ENCODE measurements around the gene SPATA3. TPM values are rescaled to one million over a fixed set of nuclear protein-coding genes. Genes with fewer than 3 reads are reported as not detected.

Gene SPATA3
- total and polyA plus RNA-seq, 2 of the 13 experiments (the other 11 are each of a cell fraction or from before 2014, with no cell fraction given): not detected

DNA sequence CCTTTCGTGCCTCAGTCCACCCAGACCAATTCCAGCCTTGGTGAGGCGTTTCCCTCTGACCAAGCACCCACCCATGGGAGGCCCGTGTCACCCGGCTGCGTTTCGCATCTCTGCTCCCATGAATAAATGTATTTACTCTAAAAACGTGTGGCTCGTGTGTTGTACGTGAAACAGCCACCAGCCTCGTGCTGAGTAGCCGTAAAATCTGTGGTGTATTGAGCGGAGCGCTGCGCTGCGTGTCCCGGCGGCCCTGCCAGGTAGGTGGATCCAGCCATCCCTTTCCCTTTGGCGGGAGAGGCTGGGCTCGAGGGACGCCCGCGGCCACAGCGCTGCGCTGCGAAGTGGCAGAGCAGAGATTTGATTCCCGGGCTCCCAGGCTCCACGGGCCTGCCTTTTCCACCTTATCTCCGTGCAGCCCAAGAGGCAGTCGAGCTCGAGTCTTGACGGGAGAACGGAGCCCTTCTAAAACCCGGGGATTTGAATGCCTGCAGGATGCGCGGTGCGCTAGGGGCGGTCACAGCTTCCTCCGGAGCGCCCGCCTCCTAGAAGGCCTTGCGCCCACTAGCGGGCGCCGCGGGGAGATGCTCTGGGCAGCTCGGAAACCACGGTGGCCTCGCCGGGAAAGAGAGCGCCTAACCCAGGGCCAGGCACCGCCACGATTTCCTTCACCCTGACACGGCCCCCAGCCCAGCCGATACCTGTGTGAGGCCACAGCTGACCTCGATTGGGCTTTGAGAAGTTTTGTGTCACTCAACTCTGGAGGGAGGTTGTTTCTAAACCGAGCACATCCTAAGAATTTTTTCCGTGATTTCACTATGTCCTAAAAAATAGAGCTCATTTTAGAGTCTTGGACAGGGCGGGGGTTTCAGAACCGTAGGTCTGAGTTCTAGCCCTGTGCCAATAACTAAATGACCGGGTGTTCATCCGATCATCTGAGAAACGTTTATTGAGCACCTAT is 56.9 kb downstream of the SPATA3 start (continued):
- TF ChIP-seq ZNF615 (CRISPR knock-in tag; IDR thresholded peaks at IDR 0.05; ENCODE audit: borderline replicate concordance) (0 out of 2 replicates have a peak, but pooled peaks have one; percentile 27), ZFP90 (CRISPR knock-in tag; IDR thresholded peaks at IDR 0.05; ENCODE audit: borderline replicate concordance) (peak; percentile 71; the same call in 1 of the 2 replicates), HNRNPH1 (optimal IDR thresholded peaks at IDR 0.05; ENCODE audit: low read depth, low read length) (no peak), ZNF772 (CRISPR knock-in tag; IDR thresholded peaks at IDR 0.05) (peak; percentile 87), ZKSCAN8 (CRISPR knock-in tag; IDR thresholded peaks at IDR 0.05; ENCODE audit: borderline replicate concordance) (peak; percentile 74; the same call in 1 of the 2 replicates), PCBP1 (IDR thresholded peaks at IDR 0.05; ENCODE audit: borderline replicate concordance, low read depth, low read length) (0 out of 2 replicates have a peak, but pooled peaks have one; percentile 32), ZNF747 (CRISPR knock-in tag; IDR thresholded peaks at IDR 0.05; ENCODE audit: borderline replicate concordance) (peak; percentile 76; the same call in 1 of the 2 replicates), ZNF441 (CRISPR knock-in tag; IDR thresholded peaks at IDR 0.05; ENCODE audit: borderline replicate concordance) (peak; percentile 93), ZNF326 (CRISPR knock-in tag; IDR thresholded peaks at IDR 0.05; ENCODE audit: borderline replicate concordance) (no peak), ZNF749 (CRISPR knock-in tag; IDR thresholded peaks at IDR 0.05; ENCODE audit: borderline replicate concordance) (peak; percentile 67; the same call in 1 of the 2 replicates), ZSCAN31 (CRISPR knock-in tag; IDR thresholded peaks at IDR 0.05; ENCODE audit: low read depth) (peak; percentile 96), BORCS8-MEF2B (CRISPR knock-in tag; IDR thresholded peaks at IDR 0.05) (0 out of 2 replicates have a peak, but pooled peaks have one; percentile 53), ZNF607 (CRISPR knock-in tag; IDR thresholded peaks at IDR 0.05; ENCODE audit: borderline replicate concordance) (no peak)
- TF ChIP-seq, protein P1, sequence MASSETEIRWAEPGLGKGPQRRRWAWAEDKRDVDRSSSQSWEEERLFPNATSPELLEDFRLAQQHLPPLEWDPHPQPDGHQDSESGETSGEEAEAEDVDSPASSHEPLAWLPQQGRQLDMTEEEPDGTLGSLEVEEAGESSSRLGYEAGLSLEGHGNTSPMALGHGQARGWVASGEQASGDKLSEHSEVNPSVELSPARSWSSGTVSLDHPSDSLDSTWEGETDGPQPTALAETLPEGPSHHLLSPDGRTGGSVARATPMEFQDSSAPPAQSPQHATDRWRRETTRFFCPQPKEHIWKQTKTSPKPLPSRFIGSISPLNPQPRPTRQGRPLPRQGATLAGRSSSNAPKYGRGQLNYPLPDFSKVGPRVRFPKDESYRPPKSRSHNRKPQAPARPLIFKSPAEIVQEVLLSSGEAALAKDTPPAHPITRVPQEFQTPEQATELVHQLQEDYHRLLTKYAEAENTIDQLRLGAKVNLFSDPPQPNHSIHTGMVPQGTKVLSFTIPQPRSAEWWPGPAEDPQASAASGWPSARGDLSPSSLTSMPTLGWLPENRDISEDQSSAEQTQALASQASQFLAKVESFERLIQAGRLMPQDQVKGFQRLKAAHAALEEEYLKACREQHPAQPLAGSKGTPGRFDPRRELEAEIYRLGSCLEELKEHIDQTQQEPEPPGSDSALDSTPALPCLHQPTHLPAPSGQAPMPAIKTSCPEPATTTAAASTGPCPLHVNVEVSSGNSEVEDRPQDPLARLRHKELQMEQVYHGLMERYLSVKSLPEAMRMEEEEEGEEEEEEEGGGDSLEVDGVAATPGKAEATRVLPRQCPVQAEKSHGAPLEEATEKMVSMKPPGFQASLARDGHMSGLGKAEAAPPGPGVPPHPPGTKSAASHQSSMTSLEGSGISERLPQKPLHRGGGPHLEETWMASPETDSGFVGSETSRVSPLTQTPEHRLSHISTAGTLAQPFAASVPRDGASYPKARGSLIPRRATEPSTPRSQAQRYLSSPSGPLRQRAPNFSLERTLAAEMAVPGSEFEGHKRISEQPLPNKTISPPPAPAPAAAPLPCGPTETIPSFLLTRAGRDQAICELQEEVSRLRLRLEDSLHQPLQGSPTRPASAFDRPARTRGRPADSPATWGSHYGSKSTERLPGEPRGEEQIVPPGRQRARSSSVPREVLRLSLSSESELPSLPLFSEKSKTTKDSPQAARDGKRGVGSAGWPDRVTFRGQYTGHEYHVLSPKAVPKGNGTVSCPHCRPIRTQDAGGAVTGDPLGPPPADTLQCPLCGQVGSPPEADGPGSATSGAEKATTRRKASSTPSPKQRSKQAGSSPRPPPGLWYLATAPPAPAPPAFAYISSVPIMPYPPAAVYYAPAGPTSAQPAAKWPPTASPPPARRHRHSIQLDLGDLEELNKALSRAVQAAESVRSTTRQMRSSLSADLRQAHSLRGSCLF (CRISPR knock-in tag; IDR thresholded peaks at IDR 0.05; ENCODE audit: borderline replicate concordance): no peak
- TF ChIP-seq, protein P2, sequence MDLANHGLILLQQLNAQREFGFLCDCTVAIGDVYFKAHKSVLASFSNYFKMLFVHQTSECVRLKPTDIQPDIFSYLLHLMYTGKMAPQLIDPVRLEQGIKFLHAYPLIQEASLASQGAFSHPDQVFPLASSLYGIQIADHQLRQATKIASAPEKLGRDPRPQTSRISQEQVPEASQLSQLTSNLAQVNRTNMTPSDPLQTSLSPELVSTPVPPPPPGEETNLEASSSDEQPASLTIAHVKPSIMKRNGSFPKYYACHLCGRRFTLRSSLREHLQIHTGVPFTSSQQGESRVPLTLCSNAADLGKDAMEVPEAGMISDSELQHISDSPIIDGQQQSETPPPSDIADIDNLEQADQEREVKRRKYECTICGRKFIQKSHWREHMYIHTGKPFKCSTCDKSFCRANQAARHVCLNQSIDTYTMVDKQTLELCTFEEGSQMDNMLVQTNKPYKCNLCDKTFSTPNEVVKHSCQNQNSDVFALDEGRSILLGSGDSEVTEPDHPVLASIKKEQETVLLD (CRISPR knock-in tag; IDR thresholded peaks at IDR 0.05; ENCODE audit: low read depth): peak; percentile 37; the same call in 1 of the 2 replicates
- TF ChIP-seq, protein P3, sequence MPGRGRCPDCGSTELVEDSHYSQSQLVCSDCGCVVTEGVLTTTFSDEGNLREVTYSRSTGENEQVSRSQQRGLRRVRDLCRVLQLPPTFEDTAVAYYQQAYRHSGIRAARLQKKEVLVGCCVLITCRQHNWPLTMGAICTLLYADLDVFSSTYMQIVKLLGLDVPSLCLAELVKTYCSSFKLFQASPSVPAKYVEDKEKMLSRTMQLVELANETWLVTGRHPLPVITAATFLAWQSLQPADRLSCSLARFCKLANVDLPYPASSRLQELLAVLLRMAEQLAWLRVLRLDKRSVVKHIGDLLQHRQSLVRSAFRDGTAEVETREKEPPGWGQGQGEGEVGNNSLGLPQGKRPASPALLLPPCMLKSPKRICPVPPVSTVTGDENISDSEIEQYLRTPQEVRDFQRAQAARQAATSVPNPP (CRISPR knock-in tag; IDR thresholded peaks at IDR 0.05): no peak
- TF ChIP-seq, protein P4, sequence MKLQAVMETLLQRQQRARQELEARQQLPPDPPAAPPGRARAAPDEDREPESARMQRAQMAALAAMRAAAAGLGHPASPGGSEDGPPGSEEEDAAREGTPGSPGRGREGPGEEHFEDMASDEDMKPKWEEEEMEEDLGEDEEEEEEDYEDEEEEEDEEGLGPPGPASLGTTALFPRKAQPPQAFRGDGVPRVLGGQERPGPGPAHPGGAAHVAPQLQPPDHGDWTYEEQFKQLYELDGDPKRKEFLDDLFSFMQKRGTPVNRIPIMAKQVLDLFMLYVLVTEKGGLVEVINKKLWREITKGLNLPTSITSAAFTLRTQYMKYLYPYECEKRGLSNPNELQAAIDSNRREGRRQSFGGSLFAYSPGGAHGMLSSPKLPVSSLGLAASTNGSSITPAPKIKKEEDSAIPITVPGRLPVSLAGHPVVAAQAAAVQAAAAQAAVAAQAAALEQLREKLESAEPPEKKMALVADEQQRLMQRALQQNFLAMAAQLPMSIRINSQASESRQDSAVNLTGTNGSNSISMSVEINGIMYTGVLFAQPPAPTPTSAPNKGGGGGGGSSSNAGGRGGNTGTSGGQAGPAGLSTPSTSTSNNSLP (IDR thresholded peaks at IDR 0.05; ENCODE audit: low read depth, low read length): no peak; the same call in 1 of the 2 replicates
